Measurements from ENCODE around the gene NEK6.

- TF ChIP-seq CTCF (IDR thresholded peaks at IDR 0.05) (no peak), POLR2A (IDR thresholded peaks at IDR 0.05) (no peak)
Observed at GRCh38 chr9:124303762-124304161, 46.0 kb downstream of the NEK6 start.

Data from adrenal gland (tissue), 5 donors.